Natural killer cell (primary cell): ENCODE measurements around the gene ATP2A3. TPM values are rescaled to one million over a fixed set of nuclear protein-coding genes. Genes with fewer than 3 reads are reported as not detected.
A peak's percentile ranks its signal among the peaks of the same experiment; 100 is the strongest.

ENCODE experiments used
- ATAC-seq, 3 donors: fragments of 150-1000 bp in 2 of 3; fragments of 200-7000 bp in 1 of 3; cut with Tn5 transposase; 1 replicate in 1 of 3; 2 replicates in 2 of 3; pipeline ENCODE4 v1.10.0; 2021; ENCODE audit warnings: mild to moderate bottlenecking in 2 of 3, moderate library complexity in 2 of 3
- DNase-seq, 2 donors: peaks; one replicate each; pipeline versions ENCODE4 v3.0.0 to v3.0.0-alpha.2; 2013 to 2021; ENCODE audit warnings: mixed read lengths in 1 of 2
- H3K27ac ChIP-seq: one replicate; pipeline ENCODE4 v1.5.1; 2013; ENCODE audit warnings: mild to moderate bottlenecking, low read length
- H3K27me3 ChIP-seq: one replicate; pipeline ENCODE4 v1.6.1; 2013; ENCODE audit warnings: low read length; ENCODE audit not compliant: control insufficient read depth, insufficient read depth
- H3K36me3 ChIP-seq: one replicate; pipeline ENCODE4 v1.6.1; 2013; ENCODE audit warnings: low read length; ENCODE audit not compliant: control insufficient read depth, insufficient read depth
- H3K4me1 ChIP-seq: one replicate; pipeline ENCODE4 v1.6.1; 2013; ENCODE audit warnings: low read length; ENCODE audit not compliant: control insufficient read depth, insufficient read depth
- H3K4me3 ChIP-seq: one replicate; pipeline ENCODE4 v1.5.1; 2013; ENCODE audit warnings: low read length
- H3K9me3 ChIP-seq: one replicate; pipeline ENCODE4 v1.6.1; 2013; ENCODE audit warnings: low read length; ENCODE audit not compliant: control insufficient read depth, insufficient read depth
- H3K27ac Mint-ChIP-seq, 2 donors: one replicate each; pipeline ENCODE4 v1.8.0; 2022; ENCODE audit warnings: mild to moderate bottlenecking in 2 of 2, mixed read lengths in 2 of 2, moderate library complexity in 1 of 2
- H3K27me3 Mint-ChIP-seq, 2 donors: one replicate each; pipeline ENCODE4 v1.8.0; 2022; ENCODE audit warnings: low read depth in 2 of 2, mixed read lengths in 2 of 2
- H3K36me3 Mint-ChIP-seq: one replicate; pipeline ENCODE4 v1.8.0; 2022; ENCODE audit warnings: mixed read lengths
- H3K4me1 Mint-ChIP-seq, 2 donors: one replicate each; pipeline ENCODE4 v1.8.0; 2022; ENCODE audit warnings: mixed read lengths in 2 of 2
- H3K4me3 Mint-ChIP-seq: one replicate; pipeline ENCODE4 v1.8.0; 2022; ENCODE audit warnings: mild to moderate bottlenecking, moderate library complexity, mixed read lengths
- H3K9me3 Mint-ChIP-seq, 2 donors: one replicate each; pipeline ENCODE4 v1.8.0; 2022; ENCODE audit warnings: mixed read lengths in 2 of 2
- CTCF ChIP-seq: fragments of 200-600 bp; IDR thresholded peaks from one replicate; pipeline ENCODE4 v1.8.0; 2022; ENCODE audit warnings: antibody characterized with exemption
- WGBS: methylation state at CpG from one replicate; pipeline ENCODE4 v1.1.7; 2013; ENCODE audit warnings: missing lambda C conversion rate; ENCODE audit not compliant: insufficient coverage; 5-methylcytosine and 5-hydroxymethylcytosine counted together
- intact Hi-C: fragments of 100-400 bp; cut with micrococcal nuclease; formaldehyde crosslinking; loops from one replicate; pipeline ENCODE4 v1.14.2; 2022
- total RNA-seq, 4 donors: library from RNA; stranded (reverse); fragments of 120-200 nt in 1 of 4; gene quantifications; one replicate each; pipeline versions ENCODE4 v1.2.3 to v1.2.4, GENCODE V29; 2013 to 2022

The ATP2A3 gene
- total RNA-seq, 3 donors from 2014 or later (not counting 1 experiment from before 2014, with no cell fraction given), result 326 to 397 (median 377) TPM

DNA sequence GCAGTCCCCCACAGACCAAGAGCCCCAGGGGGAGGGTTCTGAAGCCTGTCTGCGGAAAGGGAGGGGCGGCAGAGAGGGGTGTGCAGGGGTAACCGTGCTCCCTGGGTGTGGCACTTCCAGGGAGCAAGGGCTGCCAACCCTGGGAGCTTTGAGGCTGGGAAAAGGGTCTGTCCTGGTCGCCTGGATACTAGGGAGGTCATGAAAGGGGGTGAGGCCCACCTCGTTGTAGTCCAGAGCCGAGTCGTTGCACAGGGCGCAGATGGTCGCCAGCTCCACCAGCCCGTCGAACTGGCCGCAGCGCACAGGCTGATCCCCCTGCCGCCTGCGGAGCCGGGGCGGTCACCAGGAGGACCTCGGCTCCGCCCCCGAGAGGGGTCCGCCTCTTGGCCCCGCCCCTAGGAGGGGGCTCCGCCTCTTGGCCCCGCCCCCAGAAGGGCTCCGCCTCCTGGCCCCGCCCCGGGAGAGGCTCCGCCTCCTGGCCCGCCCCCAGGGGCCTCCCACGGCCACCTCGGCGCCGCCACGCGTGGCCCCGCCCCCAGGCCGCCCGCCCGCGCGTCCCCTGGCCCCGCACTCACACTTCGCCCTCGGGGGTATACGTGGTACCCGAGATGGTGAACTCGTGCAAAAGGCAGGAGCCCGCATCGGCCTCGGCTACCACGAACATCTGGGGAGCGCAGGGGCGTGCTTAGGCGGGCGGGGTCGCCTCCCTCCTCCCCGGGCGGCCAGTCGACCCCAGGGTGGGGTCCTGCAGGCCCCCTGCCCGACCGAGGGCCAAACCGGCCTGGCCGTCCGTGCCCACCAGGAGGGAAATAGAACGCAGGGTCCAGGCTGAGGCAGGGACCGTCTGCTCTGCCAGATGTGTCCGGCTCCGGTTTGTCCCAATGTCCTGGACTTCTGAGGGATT lies 19.5 kb downstream of the ATP2A3 start:
- H3K4me1 Mint-ChIP-seq, result peaks cover 4 to 20% of the 10 kb centered on the region in 2 donors
- TF ChIP-seq CTCF, result no peak
- no peaks in the 10 kb centered on the region for H3K9me3 Mint-ChIP-seq
- H3K27me3 Mint-ChIP-seq, result no peaks in the 10 kb centered on the region
- Histone ChIP-seq H3K4me3 (no peak overlapping the region), H3K27me3 (no peaks in the 10 kb centered on the region), H3K27ac (no peak overlapping the region), H3K36me3 (peaks cover 85% of the 10 kb centered on the region), H3K9me3 (no peaks in the 10 kb centered on the region), H3K4me1 (no peaks in the 10 kb centered on the region)
- no peak overlapping the region for H3K4me3 Mint-ChIP-seq
- peak overlapping the region in 1 of 2 donors; percentile 77 for H3K27ac Mint-ChIP-seq
- H3K36me3 Mint-ChIP-seq, result no peaks in the 10 kb centered on the region
- intact Hi-C loops, result no loop called here
- ATAC-seq, result peak; percentile 75 to 97 (median 90)
- DNase-seq, result peak; percentile 42 to 56
- WGBS, result 91% methylated on average over 68 of the region's 68 CpGs

GRCh38 chr17:3943240-3943891 lies 20.9 kb downstream of the ATP2A3 start:
- no peaks in the 10 kb centered on the region for H3K27me3 Mint-ChIP-seq
- Histone ChIP-seq H3K27ac (no peak overlapping the region), H3K4me1 (no peaks in the 10 kb centered on the region), H3K9me3 (no peaks in the 10 kb centered on the region), H3K36me3 (peaks cover 80% of the 10 kb centered on the region), H3K4me3 (no peak overlapping the region), H3K27me3 (no peaks in the 10 kb centered on the region)
- H3K36me3 Mint-ChIP-seq, result no peaks in the 10 kb centered on the region
- H3K4me1 Mint-ChIP-seq, result peaks cover 4 to 20% of the 10 kb centered on the region in 2 donors
- H3K4me3 Mint-ChIP-seq, result no peak overlapping the region
- no peaks in the 10 kb centered on the region for H3K9me3 Mint-ChIP-seq
- WGBS, result 90% methylated on average over 23 of the region's 23 CpGs
- no peak for TF ChIP-seq CTCF
- no peak for DNase-seq
- H3K27ac Mint-ChIP-seq, result peak overlapping the region in 1 of 2 donors; percentile 77
- intact Hi-C loops, result no loop called here
- no peak for ATAC-seq

GRCh38 chr17:3940965-3941698 lies 23.1 kb downstream of the ATP2A3 start:
- no peaks in the 10 kb centered on the region for H3K36me3 Mint-ChIP-seq
- H3K27me3 ChIP-seq, result no peaks in the 10 kb centered on the region
- no peak overlapping the region for H3K27ac Mint-ChIP-seq

More at GRCh38 chr17:3940965-3941698, 23.1 kb downstream of the ATP2A3 start:
- no peak for DNase-seq
- Mint-ChIP-seq H3K9me3 (no peaks in the 10 kb centered on the region), H3K4me3 (no peak overlapping the region), H3K27me3 (no peaks in the 10 kb centered on the region), H3K4me1 (peaks cover 4 to 32% of the 10 kb centered on the region in 2 donors)
- Histone ChIP-seq H3K4me3 (no peak overlapping the region), H3K4me1 (peaks cover under 1% of the 10 kb centered on the region), H3K9me3 (no peaks in the 10 kb centered on the region), H3K27ac (no peak overlapping the region), H3K36me3 (peaks cover 82% of the 10 kb centered on the region)
- no peak for ATAC-seq
- intact Hi-C loops, result no loop called here
- no peak for TF ChIP-seq CTCF
- 97% methylated on average over 47 of the region's 48 CpGs for WGBS
